Mesothelial cell of epicardium (in vitro differentiated cells): ENCODE data around the gene AKAP8L. TPM values are rescaled to one million over a fixed set of nuclear protein-coding genes. Genes with fewer than 3 reads are reported as not detected.

Experiments
- DNase-seq, 2 experiments: peaks; one replicate each; pipeline ENCODE4 v3.0.0; 2021; ENCODE audit warnings: low spot score in 2 of 2; ENCODE audit not compliant: unreplicated experiment in 2 of 2
- H3K27ac Mint-ChIP-seq: 2 replicates; pipeline ENCODE4 v1.8.0; 2021; ENCODE audit warnings: mixed read lengths
- H3K27me3 Mint-ChIP-seq: 2 replicates; pipeline ENCODE4 v1.8.0; 2021; ENCODE audit warnings: low read depth, mixed read lengths
- H3K36me3 Mint-ChIP-seq: 2 replicates; pipeline ENCODE4 v1.8.0; 2021; ENCODE audit warnings: mixed read lengths
- H3K4me1 Mint-ChIP-seq: 2 replicates; pipeline ENCODE4 v1.8.0; 2021; ENCODE audit warnings: mixed read lengths
- H3K4me3 Mint-ChIP-seq: 2 replicates; pipeline ENCODE4 v1.8.0; 2021; ENCODE audit warnings: mild to moderate bottlenecking, moderate library complexity, mixed read lengths
- H3K9me3 Mint-ChIP-seq: 2 replicates; pipeline ENCODE4 v1.8.0; 2021; ENCODE audit warnings: mixed read lengths
- total RNA-seq: library from RNA; stranded (reverse); gene quantifications from 3 replicates; pipeline ENCODE4 v1.2.1, GENCODE V29; 2021
- TF ChIP-seq, protein P1 (sequence below): fragments of 200-600 bp; sonication (generic); IDR thresholded peaks from one replicate; pipeline ENCODE4 v1.5.0; 2021; ENCODE audit warnings: antibody characterized with exemption; ENCODE audit not compliant: unreplicated experiment

The AKAP8L gene
- total RNA-seq, 1 donor from 2014 or later = 254 TPM

DNA sequence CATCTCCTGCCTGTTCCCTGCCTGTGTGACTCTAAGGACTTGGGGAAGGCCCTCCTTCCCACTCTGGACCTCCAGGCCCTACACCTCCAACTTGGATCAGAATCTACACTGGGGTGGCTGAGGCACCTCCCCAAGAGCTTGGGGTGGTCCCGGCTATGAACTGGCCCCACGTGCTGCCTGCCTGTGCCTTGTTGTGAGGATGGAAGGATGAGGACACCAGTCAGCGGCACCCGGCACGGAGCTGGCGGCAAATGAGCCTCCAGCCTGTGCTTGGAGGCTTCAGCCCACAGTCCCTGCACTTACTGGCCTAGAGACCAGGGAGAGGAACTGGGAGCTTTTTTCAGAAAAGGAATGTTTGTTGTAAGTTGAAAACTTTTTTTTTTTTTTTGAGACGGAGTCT is 47.7 kb downstream of the AKAP8L start:
- no peak for DNase-seq
- Mint-ChIP-seq H3K9me3 (no peaks in the 10 kb centered on the region), H3K4me1 (no peaks in the 10 kb centered on the region), H3K4me3 (no peak overlapping the region), H3K27ac (no peak overlapping the region), H3K27me3 (no peaks in the 10 kb centered on the region), H3K36me3 (peaks cover 26% of the 10 kb centered on the region)
- TF ChIP-seq, protein P1, sequence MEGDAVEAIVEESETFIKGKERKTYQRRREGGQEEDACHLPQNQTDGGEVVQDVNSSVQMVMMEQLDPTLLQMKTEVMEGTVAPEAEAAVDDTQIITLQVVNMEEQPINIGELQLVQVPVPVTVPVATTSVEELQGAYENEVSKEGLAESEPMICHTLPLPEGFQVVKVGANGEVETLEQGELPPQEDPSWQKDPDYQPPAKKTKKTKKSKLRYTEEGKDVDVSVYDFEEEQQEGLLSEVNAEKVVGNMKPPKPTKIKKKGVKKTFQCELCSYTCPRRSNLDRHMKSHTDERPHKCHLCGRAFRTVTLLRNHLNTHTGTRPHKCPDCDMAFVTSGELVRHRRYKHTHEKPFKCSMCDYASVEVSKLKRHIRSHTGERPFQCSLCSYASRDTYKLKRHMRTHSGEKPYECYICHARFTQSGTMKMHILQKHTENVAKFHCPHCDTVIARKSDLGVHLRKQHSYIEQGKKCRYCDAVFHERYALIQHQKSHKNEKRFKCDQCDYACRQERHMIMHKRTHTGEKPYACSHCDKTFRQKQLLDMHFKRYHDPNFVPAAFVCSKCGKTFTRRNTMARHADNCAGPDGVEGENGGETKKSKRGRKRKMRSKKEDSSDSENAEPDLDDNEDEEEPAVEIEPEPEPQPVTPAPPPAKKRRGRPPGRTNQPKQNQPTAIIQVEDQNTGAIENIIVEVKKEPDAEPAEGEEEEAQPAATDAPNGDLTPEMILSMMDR = no peak

GRCh38 chr19:15369594-15369891 is 49.2 kb downstream of the AKAP8L start:
- H3K27me3 Mint-ChIP-seq = no peaks in the 10 kb centered on the region
- peaks cover 37% of the 10 kb centered on the region for H3K36me3 Mint-ChIP-seq
- H3K9me3 Mint-ChIP-seq = no peaks in the 10 kb centered on the region
- DNase-seq = no peak
- no peak overlapping the region for H3K27ac Mint-ChIP-seq
- H3K4me3 Mint-ChIP-seq = no peak overlapping the region
- TF ChIP-seq, protein P1 = no peak
- no peaks in the 10 kb centered on the region for H3K4me1 Mint-ChIP-seq

GRCh38 chr19:15368798-15369593 is 49.8 kb downstream of the AKAP8L start:
- Mint-ChIP-seq H3K36me3 (peaks cover 37% of the 10 kb centered on the region), H3K4me3 (no peak overlapping the region), H3K4me1 (no peaks in the 10 kb centered on the region), H3K27me3 (no peaks in the 10 kb centered on the region), H3K9me3 (no peaks in the 10 kb centered on the region), H3K27ac (no peak overlapping the region)
- TF ChIP-seq, protein P1 = no peak
- DNase-seq = no peak

- no peak for DNase-seq
- Mint-ChIP-seq H3K4me3 (no peak overlapping the region), H3K4me1 (no peaks in the 10 kb centered on the region), H3K27ac (no peak overlapping the region), H3K36me3 (peaks cover 40% of the 10 kb centered on the region), H3K27me3 (no peaks in the 10 kb centered on the region), H3K9me3 (peaks cover 3% of the 10 kb centered on the region)
- TF ChIP-seq, protein P1 = no peak
Observed at GRCh38 chr19:15368051-15368632, 50.6 kb downstream of the AKAP8L start.

DNA sequence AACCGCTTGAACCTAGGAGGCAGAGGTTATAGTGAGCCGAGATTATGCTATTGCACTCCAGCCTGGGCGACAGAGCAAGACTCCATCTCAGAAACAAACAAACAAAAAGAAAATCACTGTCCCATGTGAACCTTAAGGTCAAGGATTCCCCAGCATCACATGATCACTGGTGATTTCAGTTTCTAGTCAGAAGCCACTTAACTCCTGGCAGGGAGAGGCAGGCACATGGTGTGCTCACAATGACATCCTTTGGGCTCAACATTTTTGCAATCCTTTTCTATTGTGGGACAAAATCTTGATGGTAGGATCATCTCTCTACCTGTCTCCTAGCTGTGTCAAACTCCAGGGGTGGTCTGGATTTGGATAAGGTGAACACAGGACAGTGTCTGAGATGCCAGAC is 51.3 kb downstream of the AKAP8L start:
- Mint-ChIP-seq H3K4me1 (no peaks in the 10 kb centered on the region), H3K27me3 (no peaks in the 10 kb centered on the region), H3K9me3 (peaks cover 3% of the 10 kb centered on the region), H3K27ac (no peak overlapping the region), H3K36me3 (peaks cover 37% of the 10 kb centered on the region), H3K4me3 (no peak overlapping the region)
- TF ChIP-seq, protein P1 = no peak
- no peak for DNase-seq
